A673 (cell line): Measurements from ENCODE around the gene BCO1.

Experiments
- EZH2 ChIP-seq: fragments of 200-600 bp; sonication (generic); IDR thresholded peaks from 2 replicates; pipeline ENCODE4 v1.6.1; 2017; ENCODE audit warnings: borderline replicate concordance, low read depth, mild to moderate bottlenecking, mixed read lengths, antibody characterized with exemption, low read length; ENCODE audit not compliant: poor library complexity, severe bottlenecking
- TF ChIP-seq, protein P1 (sequence below): fragments of 300-800, 200-600 bp; sonication (generic); conservative IDR thresholded peaks from 2 replicates; pipeline ENCODE4 v1.5.1; 2017; ENCODE audit warnings: low read depth, mild to moderate bottlenecking, antibody characterized with exemption, low read length, moderate library complexity, mixed read lengths

DNA sequence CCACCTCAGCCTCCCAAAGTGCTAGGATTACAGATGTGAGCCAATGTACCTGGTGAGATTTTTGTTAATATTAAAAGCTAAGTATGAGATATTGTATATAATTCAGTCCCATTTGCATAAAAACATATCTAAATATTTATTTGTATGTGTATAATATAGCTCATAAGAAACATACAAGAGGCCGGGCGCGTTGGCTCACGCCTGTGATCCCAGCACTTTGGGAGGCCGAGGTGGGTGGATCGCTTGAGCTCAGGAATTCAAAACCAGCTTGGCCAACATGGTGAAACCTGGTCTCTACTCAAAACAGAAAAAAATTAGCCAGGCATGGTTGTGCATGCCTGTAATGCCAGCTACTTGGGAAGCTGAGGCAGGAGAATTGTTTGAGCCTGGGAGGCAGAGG lies 16.8 kb upstream of the BCO1 start:
- TF ChIP-seq, protein P1, sequence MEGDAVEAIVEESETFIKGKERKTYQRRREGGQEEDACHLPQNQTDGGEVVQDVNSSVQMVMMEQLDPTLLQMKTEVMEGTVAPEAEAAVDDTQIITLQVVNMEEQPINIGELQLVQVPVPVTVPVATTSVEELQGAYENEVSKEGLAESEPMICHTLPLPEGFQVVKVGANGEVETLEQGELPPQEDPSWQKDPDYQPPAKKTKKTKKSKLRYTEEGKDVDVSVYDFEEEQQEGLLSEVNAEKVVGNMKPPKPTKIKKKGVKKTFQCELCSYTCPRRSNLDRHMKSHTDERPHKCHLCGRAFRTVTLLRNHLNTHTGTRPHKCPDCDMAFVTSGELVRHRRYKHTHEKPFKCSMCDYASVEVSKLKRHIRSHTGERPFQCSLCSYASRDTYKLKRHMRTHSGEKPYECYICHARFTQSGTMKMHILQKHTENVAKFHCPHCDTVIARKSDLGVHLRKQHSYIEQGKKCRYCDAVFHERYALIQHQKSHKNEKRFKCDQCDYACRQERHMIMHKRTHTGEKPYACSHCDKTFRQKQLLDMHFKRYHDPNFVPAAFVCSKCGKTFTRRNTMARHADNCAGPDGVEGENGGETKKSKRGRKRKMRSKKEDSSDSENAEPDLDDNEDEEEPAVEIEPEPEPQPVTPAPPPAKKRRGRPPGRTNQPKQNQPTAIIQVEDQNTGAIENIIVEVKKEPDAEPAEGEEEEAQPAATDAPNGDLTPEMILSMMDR, result no peak
- no peak for TF ChIP-seq EZH2
